Raji (cell line): ENCODE measurements around the gene MAPKBP1.

ENCODE experiments used
- POLR2A ChIP-seq: IDR thresholded peaks from 2 replicates; pipeline ENCODE4 v1.6.1; 2011; ENCODE audit warnings: low read depth, low read length, control low read depth; ENCODE audit not compliant: insufficient read depth

The MAPKBP1 gene

GRCh38 chr15:41779662-41780157, 5.4 kb downstream of the MAPKBP1 start:
- TF ChIP-seq POLR2A: no peak

- TF ChIP-seq POLR2A: no peak
These were observed 6.0 kb downstream of the MAPKBP1 start for GRCh38 chr15:41780266-41780665.

DNA sequence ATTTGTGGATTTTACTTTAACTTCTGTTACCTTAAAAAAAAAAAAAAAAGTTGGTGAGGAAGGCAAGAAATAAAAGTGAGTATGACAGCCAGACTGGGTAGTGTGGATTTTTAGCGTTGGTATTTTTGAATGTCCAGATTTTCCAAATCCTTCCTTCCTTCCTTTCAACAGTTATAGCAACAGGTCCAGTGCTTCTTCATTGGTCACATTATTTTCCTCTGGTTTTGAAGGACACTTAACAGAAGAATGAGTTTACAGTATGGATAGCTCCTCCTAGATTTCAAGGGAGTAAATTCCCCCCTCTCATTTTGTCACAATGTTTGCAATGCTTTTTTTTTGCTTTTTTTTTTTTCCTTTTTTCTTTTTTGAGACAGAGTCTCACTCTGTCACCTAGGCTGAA, 6.4 kb downstream of the MAPKBP1 start:
- TF ChIP-seq POLR2A: no peak

DNA sequence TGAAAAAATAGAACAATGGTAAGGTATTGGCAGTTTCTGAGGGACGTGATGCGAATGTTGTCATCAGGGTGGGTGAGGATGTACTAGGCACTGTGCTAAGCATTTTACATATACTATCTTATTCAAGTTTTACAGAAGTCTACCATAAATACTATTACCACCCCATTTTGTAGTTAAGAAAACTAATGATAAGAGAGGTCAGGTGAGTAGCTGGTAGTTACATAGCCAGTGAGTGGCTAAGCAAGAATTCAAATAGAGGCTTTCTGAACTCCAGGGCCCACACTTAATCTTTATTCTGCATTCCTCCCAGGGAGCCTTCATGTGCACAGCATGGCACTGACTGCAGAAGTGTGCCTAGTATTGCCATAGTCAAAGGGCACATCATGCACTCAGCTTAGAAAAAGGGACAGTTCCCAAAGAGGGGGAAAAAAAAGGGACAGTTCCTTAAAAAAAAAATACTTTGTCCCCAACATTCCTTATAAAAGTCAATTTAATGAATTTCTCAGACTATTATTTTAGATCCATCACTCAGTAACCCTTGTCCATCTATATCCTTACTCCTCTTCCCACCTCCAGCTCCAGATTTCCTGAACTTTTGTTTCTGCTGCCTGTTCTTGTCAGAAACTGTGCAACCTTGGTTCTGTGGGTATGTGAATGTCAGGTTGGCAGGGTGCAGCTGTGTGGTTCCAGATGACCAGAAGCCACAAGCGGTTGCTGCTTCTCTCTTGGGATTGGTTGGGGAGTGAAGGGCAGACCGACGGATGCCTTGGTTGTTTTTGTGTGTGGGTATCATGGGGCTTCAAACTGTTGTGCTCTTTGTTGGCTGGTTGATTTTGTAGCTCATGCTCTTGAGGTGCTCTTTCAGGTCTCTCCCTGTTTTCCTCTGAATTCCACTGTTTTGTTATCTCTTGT, 8.3 kb downstream of the MAPKBP1 start:
- TF ChIP-seq POLR2A: no peak

DNA sequence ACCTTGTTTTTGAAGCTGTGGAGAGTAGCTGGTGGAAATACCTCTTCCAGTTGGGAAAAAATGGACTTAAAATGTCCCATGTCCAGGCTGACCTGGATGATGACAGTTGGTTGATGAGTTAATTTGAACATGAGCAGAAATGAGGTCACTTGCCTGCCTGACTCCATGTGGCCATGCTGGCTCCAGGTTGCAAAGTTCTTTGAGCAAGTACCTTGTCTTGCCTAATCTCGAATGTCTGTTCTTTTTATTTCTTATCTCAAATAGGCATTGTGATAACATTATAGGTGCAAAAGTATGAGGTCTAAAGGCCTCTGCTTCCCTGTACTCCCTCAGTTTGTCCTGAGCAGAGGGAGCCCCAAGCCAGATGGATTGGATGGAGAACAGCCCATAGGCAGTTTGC, 9.0 kb downstream of the MAPKBP1 start:
- TF ChIP-seq POLR2A: no peak

DNA sequence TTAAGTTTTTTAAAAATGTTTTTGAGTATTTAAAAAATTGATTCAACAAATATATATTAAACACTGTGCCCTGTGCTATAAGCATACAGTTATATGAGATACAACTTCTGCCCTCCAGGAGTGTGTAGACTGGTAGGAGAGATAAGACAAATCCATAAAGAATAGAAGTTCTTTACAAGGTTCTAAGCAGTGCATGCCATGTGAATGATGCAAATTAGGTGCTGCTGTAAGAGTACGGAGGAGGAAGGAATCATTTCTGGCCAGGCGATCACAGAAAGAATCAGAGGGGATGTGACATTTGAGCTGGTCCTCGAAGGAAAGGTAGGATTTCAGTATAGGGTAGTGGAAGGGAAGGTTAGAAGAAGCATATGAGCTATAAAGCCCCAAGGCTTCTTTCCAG, 14.0 kb downstream of the MAPKBP1 start:
- no peak for TF ChIP-seq POLR2A

GRCh38 chr15:41789236-41789635, 15.0 kb downstream of the MAPKBP1 start:
- no peak for TF ChIP-seq POLR2A

DNA sequence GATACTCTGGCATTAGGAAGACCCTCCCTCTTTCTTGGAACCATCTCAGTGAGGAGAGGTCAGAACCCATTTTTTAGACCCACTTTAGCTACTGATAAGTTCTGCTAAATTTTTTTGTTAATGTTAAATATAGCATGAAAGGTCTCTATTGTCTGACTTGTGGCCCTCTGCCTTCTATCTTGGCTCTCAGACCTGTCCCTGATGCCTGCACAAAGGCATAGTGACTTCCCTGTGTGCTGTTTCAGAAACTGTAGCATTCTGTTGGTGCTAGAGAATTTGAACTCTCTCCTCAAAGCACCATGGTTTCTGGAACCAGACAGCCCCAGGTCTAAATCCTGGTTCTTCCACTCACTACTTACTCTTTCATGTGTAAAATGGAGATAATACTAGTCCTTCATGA, 15.4 kb downstream of the MAPKBP1 start:
- TF ChIP-seq POLR2A: no peak

- no peak for TF ChIP-seq POLR2A
These were observed 15.9 kb downstream of the MAPKBP1 start for GRCh38 chr15:41790169-41790568.

DNA sequence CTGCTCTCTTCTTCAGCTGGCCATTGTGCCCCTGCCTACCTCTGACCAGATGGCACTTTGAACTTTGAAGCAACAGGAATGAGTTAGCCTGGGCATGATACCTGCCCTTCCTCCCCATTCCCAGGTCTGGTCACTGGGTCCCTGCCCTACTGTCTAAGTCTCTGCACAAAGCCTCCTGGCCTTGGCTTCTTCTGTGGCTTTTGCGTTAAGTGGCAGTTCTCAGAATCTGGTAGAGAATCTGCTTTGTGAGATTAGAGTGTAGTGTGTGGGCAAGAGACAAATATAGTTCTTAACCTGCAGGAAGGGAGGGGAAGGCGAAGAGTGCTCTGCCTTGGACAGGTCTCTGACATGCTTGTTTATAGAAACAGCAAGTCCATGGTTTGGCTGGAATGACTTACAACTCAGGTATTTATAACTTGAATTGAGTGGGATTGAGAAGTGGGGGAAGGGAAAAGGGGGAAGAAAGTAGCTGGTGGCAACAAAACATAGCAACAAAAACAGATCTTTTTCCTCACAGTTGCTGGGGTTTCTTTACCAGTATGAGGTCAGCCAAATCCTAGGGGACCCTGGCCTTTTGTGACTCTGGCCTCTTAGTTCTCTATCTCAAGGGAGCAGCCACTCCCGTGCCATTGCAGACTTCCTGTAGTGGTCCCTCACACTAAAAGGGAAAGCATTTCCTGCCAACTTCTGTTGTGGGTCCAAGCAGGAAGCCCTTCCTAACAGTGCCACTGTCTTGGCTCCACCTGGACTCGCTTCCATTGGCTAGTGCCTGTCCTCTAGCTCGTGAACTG, 16.7 kb downstream of the MAPKBP1 start:
- TF ChIP-seq POLR2A: no peak

- no peak for TF ChIP-seq POLR2A
These were observed 17.3 kb downstream of the MAPKBP1 start for GRCh38 chr15:41791547-41791937.

GRCh38 chr15:41792000-41792637, 17.8 kb downstream of the MAPKBP1 start:
- no peak for TF ChIP-seq POLR2A

- TF ChIP-seq POLR2A: no peak
These were observed 19.8 kb downstream of the MAPKBP1 start for GRCh38 chr15:41794081-41794480.

DNA sequence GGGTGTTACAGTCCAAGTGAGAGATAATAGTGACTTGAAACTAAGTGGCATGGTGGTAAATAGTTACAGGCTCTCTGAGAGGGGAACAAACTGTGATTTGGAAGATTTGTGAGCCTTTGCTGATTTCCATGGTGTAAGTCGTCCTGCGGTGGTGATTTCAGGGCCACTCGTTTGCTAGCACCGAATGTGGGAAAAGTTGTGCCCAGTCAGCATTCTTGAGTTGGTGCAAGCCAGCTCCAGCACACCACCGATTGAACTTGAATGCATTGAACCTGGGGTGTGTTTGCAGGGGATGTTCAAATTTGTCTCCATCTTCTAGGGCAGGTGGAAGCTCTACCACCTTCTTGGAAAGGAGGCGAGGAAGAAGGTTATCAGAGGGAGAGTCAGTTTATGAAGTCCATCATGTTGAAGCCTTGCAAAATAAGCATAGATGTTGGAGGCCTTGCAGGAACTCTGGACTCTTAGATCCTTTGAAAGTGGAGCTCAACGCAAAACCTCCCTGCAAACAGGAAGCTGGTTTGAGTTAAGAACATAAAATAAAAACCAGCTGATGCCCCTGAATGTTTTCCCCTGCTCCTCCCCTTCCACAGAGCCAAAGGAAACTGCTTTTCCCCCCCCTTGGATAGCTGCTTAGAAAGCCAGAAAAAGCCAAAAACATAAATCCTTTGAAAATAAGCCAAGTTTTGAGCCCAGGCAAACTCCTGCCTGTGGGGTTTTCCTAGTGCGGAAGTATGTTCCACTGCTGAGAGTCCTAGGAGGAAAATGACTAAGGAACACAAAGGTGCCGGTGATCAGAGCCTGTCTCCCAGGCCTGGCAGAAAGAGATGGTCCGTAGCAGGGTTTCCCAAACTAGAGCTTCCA, 21.9 kb downstream of the MAPKBP1 start:
- TF ChIP-seq POLR2A: no peak

DNA sequence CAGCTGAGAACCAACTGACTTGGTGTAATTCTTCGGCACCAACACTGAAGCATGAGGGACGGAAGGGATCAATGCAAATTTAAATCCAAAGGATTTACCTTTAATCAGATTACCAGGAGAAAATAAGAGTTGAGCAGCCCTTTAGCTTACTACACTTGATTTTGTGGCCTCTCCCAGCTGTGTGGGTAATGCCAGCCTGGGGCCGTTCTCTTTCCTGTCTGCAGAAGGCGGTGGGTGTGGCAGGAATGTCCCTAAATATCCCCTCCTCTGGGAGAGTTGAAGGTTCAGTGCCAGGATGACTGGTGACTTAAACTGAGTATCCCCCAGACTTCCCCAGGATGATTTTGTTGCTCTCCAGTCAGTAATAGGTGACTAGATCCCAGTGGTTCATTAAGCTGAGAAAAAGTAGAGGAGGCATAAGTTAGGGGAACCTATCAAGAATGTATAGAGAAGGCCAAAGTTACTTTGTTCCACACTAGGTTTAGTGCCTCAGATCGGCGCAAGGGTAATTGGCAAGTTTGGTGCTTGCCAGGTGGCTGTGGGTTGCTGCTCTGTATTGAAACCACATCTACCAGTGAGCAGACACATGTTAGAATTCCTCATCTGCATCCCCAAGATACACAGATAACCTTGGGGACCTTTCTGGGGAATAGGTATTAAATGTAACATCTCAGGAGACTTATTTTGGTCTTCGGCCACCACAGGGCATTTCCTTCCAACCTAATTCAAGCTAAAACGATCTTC, 23.1 kb downstream of the MAPKBP1 start:
- TF ChIP-seq POLR2A: no peak
